Loucy (cell line): ENCODE data around the gene GLI1.

ENCODE experiments used
- CTCF ChIP-seq: fragments of 200-600 bp; sonication (generic); conservative IDR thresholded peaks from 2 replicates; pipeline ENCODE4 v1.5.1; 2014; ENCODE audit warnings: mild to moderate bottlenecking, antibody characterized with exemption, low read length
- EZH2phosphoT487 ChIP-seq: fragments of 200-600 bp; IDR thresholded peaks from 2 replicates; pipeline ENCODE4 v1.6.1; 2018; ENCODE audit warnings: antibody characterized with exemption, mild to moderate bottlenecking, moderate library complexity, borderline replicate concordance

GRCh38 chr12:57517187-57517586, 57.6 kb downstream of the GLI1 start:
- TF ChIP-seq CTCF (no peak), EZH2phosphoT487 (no peak)
